CD4-positive, alpha-beta T cell treated with Interferon gamma for 1 hour (primary cell): ENCODE measurements around the gene OAS3.
"Not testable (repeated sequence)": the region's sequence is repeated elsewhere in the genome, so short reads cannot be mapped to it uniquely, and the experiment has no call there.

Source experiments
- DNase-seq: peaks from one replicate; pipeline ENCODE4 v3.0.0-alpha.2; 2020

OAS3 gene

GRCh38 chr12:112987561-112987960, 49.3 kb downstream of the OAS3 start:
- no peak for DNase-seq

- no peak for DNase-seq
Observed at GRCh38 chr12:112988224-112988623, 50.0 kb downstream of the OAS3 start.

GRCh38 chr12:112988823-112989385, 50.6 kb downstream of the OAS3 start:
- DNase-seq, result not testable (repeated sequence)

- no peak for DNase-seq
Observed at GRCh38 chr12:112989806-112990205, 51.5 kb downstream of the OAS3 start.

- peak; percentile 56 for DNase-seq
Observed at GRCh38 chr12:112992541-112993398, 54.5 kb downstream of the OAS3 start.

GRCh38 chr12:112995008-112995407, 56.7 kb downstream of the OAS3 start:
- no peak for DNase-seq

GRCh38 chr12:112996501-112996900, 58.2 kb downstream of the OAS3 start:
- DNase-seq, result no peak

- DNase-seq, result no peak
Observed at GRCh38 chr12:112997506-112997905, 59.2 kb downstream of the OAS3 start.

GRCh38 chr12:112998987-112999767, 60.9 kb downstream of the OAS3 start:
- peak; percentile 22 for DNase-seq

- DNase-seq, result no peak
Observed at GRCh38 chr12:113000433-113000832, 62.2 kb downstream of the OAS3 start.

GRCh38 chr12:113002155-113002554, 63.9 kb downstream of the OAS3 start:
- DNase-seq, result no peak

- no peak for DNase-seq
Observed at GRCh38 chr12:113002676-113003075, 64.4 kb downstream of the OAS3 start.

GRCh38 chr12:113003636-113004035, 65.4 kb downstream of the OAS3 start:
- no peak for DNase-seq

GRCh38 chr12:113005762-113006161, 67.5 kb downstream of the OAS3 start:
- no peak for DNase-seq

GRCh38 chr12:113006206-113006605, 67.9 kb downstream of the OAS3 start:
- no peak for DNase-seq

GRCh38 chr12:113006641-113007040, 68.4 kb downstream of the OAS3 start:
- DNase-seq, result no peak

- no peak for DNase-seq
Observed at GRCh38 chr12:113007166-113007565, 68.9 kb downstream of the OAS3 start.

- no peak for DNase-seq
Observed at GRCh38 chr12:113010701-113011100, 72.4 kb downstream of the OAS3 start.

- DNase-seq, result no peak
Observed at GRCh38 chr12:113014565-113014964, 76.3 kb downstream of the OAS3 start.

- no peak for DNase-seq
Observed at GRCh38 chr12:113016796-113017195, 78.5 kb downstream of the OAS3 start.

GRCh38 chr12:113019025-113019424, 80.8 kb downstream of the OAS3 start:
- DNase-seq, result no peak

GRCh38 chr12:113021500-113021899, 83.2 kb downstream of the OAS3 start:
- no peak for DNase-seq
